GM23338 (cell line): ENCODE measurements around the gene RSPO3. TPM values are rescaled to one million over a fixed set of nuclear protein-coding genes. Genes with fewer than 3 reads are reported as not detected.

Experiments
- ATAC-seq: fragments of 200-7000 bp; cut with Tn5 transposase; 3 replicates; pipeline ENCODE4 v1.9.1; 2020
- DNase-seq: peaks from one replicate; pipeline ENCODE4 v3.0.0-alpha.2; 2015; ENCODE audit warnings: low spot score
- H2AFZ ChIP-seq: fragments of 200-600 bp; sonication (generic); 2 replicates; pipeline ENCODE4 v1.8.0; 2016; ENCODE audit warnings: antibody characterized with exemption, mild to moderate bottlenecking, moderate library complexity
- H3F3A ChIP-seq: fragments of 200-600 bp; sonication (generic); replicated peaks from 2 replicates; pipeline ENCODE4 v1.8.0; 2017; ENCODE audit warnings: antibody characterized with exemption, mixed run types, low read depth
- H3K27ac ChIP-seq: fragments of 200-600 bp; sonication (generic); 2 replicates; pipeline ENCODE4 v1.6.1; 2016; ENCODE audit warnings: low read depth
- H3K27me3 ChIP-seq: fragments of 200-600 bp; sonication (generic); 2 replicates; pipeline ENCODE4 v1.8.0; 2016; ENCODE audit warnings: mild to moderate bottlenecking, mixed run types, moderate library complexity; ENCODE audit not compliant: insufficient read depth
- H3K36me3 ChIP-seq: fragments of 200-600 bp; sonication (generic); 2 replicates; pipeline ENCODE4 v1.8.0; 2016; ENCODE audit warnings: mild to moderate bottlenecking; ENCODE audit not compliant: insufficient read depth
- H3K4me1 ChIP-seq: fragments of 200-600 bp; sonication (generic); 2 replicates; pipeline ENCODE4 v1.8.0; 2016; ENCODE audit warnings: mild to moderate bottlenecking, moderate library complexity; ENCODE audit not compliant: insufficient read depth
- H3K4me2 ChIP-seq: fragments of 200-600 bp; sonication (generic); 2 replicates; pipeline ENCODE4 v1.7.1; 2017; ENCODE audit warnings: mixed run types
- H3K4me3 ChIP-seq: fragments of 200-600 bp; sonication (generic); 2 replicates; pipeline ENCODE4 v1.6.1; 2016; ENCODE audit warnings: mixed run types
- H3K79me2 ChIP-seq: fragments of 200-600 bp; sonication (generic); replicated peaks from 2 replicates; pipeline ENCODE4 v1.8.0; 2017; ENCODE audit warnings: mild to moderate bottlenecking; ENCODE audit not compliant: insufficient read depth
- H3K9me2 ChIP-seq: fragments of 200-600 bp; sonication (generic); 2 replicates; pipeline ENCODE4 v1.8.0; 2017; ENCODE audit not compliant: insufficient read depth
- H4K20me1 ChIP-seq: fragments of 200-600 bp; sonication (generic); replicated peaks from 2 replicates; pipeline ENCODE4 v1.8.0; 2017; ENCODE audit warnings: mild to moderate bottlenecking; ENCODE audit not compliant: insufficient read depth
- H3K27ac Mint-ChIP-seq: 2 replicates; pipeline ENCODE4 v1.8.0; 2020; ENCODE audit warnings: inconsistent platforms, mild to moderate bottlenecking, moderate library complexity, mixed read lengths
- H3K27me3 Mint-ChIP-seq: 3 replicates; pipeline ENCODE4 v1.8.0; 2022; ENCODE audit warnings: low read depth, mild to moderate bottlenecking, moderate library complexity, mixed read lengths, inconsistent platforms; ENCODE audit not compliant: insufficient read depth, poor library complexity
- H3K36me3 Mint-ChIP-seq: 3 replicates; pipeline ENCODE4 v1.8.0; 2021; ENCODE audit warnings: low read depth, mild to moderate bottlenecking, inconsistent platforms, moderate library complexity, mixed read lengths
- H3K4me1 Mint-ChIP-seq: 3 replicates; pipeline ENCODE4 v1.8.0; 2020; ENCODE audit warnings: mild to moderate bottlenecking, inconsistent platforms, mixed read lengths
- H3K4me3 Mint-ChIP-seq: 3 replicates; pipeline ENCODE4 v1.8.0; 2021; ENCODE audit warnings: moderate library complexity, mild to moderate bottlenecking, inconsistent platforms, mixed read lengths
- H3K9me3 Mint-ChIP-seq: 3 replicates; pipeline ENCODE4 v1.8.0; 2020; ENCODE audit warnings: moderate library complexity, mild to moderate bottlenecking, inconsistent platforms, mixed read lengths
- CREB1 ChIP-seq: fragments of 250-450 bp; sonication (Bioruptor Pico); IDR thresholded peaks from 2 replicates; pipeline ENCODE4 v1.5.0; 2020; ENCODE audit warnings: low read depth, mild to moderate bottlenecking, moderate library complexity
- JUNB ChIP-seq: IDR thresholded peaks from one replicate; pipeline ENCODE4 v1.6.1; 2016; ENCODE audit warnings: antibody characterized with exemption; ENCODE audit not compliant: unreplicated experiment
- NANOG ChIP-seq: IDR thresholded peaks from 2 replicates; pipeline ENCODE4 v1.6.1; 2016; ENCODE audit warnings: antibody characterized with exemption, borderline replicate concordance
- ZNF331 ChIP-seq: fragments of 250-450 bp; sonication (Bioruptor Pico); IDR thresholded peaks from 2 replicates; pipeline ENCODE4 v1.5.0; 2020; ENCODE audit warnings: low read depth, mild to moderate bottlenecking, moderate library complexity
- polyA plus RNA-seq: library from polyadenylated mRNA; unstranded; fragments of >200 nt; fragmentation: Nextera tagmentation; extraction: Ambion mirVana; gene quantifications from 2 replicates; pipeline ENCODE4 v1.2.1, GENCODE V29; 2016
- total RNA-seq: library from RNA; depleted of rRNA; stranded (reverse); fragments of >200 nt; shearing (Covaris generic); gene quantifications from 2 replicates; pipeline ENCODE4 v1.2.3, GENCODE V29; 2014
- TF ChIP-seq, protein P1 (sequence below): fragments of 250-450 bp; sonication (Bioruptor Pico); IDR thresholded peaks from 2 replicates; pipeline ENCODE4 v1.5.0; 2020; ENCODE audit warnings: mild to moderate bottlenecking, moderate library complexity
- TF ChIP-seq, protein P2 (sequence below), 2 experiments: fragments of 200-600 bp in 1 of 2; sonication (generic) in 1 of 2; conservative IDR thresholded peaks; 2 replicates each; pipeline versions ENCODE4 v1.5.1 to v1.6.1; 2016 to 2017; ENCODE audit warnings: antibody characterized with exemption in 2 of 2, low read depth in 2 of 2, mild to moderate bottlenecking in 2 of 2, moderate library complexity in 1 of 2
- TF ChIP-seq, protein P3 (sequence below): IDR thresholded peaks from 2 replicates; pipeline ENCODE4 v1.6.1; 2016; ENCODE audit warnings: antibody characterized with exemption

The RSPO3 gene
- total and polyA plus RNA-seq, 2 experiments from 2014 or later = not detected

DNA sequence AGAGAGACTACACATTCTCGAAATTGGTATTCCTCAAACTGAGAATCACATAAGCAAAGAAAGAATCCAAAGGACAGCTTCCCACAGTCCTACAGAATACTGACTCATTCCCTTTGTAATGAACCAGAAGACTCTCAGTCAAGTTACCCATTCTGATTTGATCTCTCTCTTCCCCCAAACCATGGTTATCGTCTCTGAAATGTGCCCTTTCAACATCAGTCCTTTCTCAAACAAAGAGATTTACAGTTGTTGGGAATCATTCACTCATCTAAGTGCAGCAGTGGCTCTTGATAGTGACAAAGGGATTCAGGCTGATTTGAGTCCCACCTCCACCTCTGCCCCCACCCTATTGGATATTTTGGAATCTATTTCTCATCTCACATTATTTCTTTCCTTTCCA lies 15.0 kb upstream of the RSPO3 start:
- Histone ChIP-seq H3F3A (no peaks in the 10 kb centered on the region), H3K4me1 (no peaks in the 10 kb centered on the region), H3K27me3 (no peaks in the 10 kb centered on the region), H3K79me2 (no peaks in the 10 kb centered on the region), H3K4me3 (no peak overlapping the region), H3K27ac (no peak overlapping the region), H2AFZ (peak overlapping the region; percentile 81; the same call in 1 of the 2 replicates), H3K4me2 (no peak overlapping the region), H3K36me3 (no peaks in the 10 kb centered on the region), H3K9me2 (no peaks in the 10 kb centered on the region), H4K20me1 (no peaks in the 10 kb centered on the region)
- DNase-seq (no peak), ATAC-seq (no peak)
- H3K9me3 Mint-ChIP-seq = no peaks in the 10 kb centered on the region
- H3K36me3 Mint-ChIP-seq = no peaks in the 10 kb centered on the region
- H3K4me3 Mint-ChIP-seq = no peak overlapping the region
- TF ChIP-seq, protein P1, sequence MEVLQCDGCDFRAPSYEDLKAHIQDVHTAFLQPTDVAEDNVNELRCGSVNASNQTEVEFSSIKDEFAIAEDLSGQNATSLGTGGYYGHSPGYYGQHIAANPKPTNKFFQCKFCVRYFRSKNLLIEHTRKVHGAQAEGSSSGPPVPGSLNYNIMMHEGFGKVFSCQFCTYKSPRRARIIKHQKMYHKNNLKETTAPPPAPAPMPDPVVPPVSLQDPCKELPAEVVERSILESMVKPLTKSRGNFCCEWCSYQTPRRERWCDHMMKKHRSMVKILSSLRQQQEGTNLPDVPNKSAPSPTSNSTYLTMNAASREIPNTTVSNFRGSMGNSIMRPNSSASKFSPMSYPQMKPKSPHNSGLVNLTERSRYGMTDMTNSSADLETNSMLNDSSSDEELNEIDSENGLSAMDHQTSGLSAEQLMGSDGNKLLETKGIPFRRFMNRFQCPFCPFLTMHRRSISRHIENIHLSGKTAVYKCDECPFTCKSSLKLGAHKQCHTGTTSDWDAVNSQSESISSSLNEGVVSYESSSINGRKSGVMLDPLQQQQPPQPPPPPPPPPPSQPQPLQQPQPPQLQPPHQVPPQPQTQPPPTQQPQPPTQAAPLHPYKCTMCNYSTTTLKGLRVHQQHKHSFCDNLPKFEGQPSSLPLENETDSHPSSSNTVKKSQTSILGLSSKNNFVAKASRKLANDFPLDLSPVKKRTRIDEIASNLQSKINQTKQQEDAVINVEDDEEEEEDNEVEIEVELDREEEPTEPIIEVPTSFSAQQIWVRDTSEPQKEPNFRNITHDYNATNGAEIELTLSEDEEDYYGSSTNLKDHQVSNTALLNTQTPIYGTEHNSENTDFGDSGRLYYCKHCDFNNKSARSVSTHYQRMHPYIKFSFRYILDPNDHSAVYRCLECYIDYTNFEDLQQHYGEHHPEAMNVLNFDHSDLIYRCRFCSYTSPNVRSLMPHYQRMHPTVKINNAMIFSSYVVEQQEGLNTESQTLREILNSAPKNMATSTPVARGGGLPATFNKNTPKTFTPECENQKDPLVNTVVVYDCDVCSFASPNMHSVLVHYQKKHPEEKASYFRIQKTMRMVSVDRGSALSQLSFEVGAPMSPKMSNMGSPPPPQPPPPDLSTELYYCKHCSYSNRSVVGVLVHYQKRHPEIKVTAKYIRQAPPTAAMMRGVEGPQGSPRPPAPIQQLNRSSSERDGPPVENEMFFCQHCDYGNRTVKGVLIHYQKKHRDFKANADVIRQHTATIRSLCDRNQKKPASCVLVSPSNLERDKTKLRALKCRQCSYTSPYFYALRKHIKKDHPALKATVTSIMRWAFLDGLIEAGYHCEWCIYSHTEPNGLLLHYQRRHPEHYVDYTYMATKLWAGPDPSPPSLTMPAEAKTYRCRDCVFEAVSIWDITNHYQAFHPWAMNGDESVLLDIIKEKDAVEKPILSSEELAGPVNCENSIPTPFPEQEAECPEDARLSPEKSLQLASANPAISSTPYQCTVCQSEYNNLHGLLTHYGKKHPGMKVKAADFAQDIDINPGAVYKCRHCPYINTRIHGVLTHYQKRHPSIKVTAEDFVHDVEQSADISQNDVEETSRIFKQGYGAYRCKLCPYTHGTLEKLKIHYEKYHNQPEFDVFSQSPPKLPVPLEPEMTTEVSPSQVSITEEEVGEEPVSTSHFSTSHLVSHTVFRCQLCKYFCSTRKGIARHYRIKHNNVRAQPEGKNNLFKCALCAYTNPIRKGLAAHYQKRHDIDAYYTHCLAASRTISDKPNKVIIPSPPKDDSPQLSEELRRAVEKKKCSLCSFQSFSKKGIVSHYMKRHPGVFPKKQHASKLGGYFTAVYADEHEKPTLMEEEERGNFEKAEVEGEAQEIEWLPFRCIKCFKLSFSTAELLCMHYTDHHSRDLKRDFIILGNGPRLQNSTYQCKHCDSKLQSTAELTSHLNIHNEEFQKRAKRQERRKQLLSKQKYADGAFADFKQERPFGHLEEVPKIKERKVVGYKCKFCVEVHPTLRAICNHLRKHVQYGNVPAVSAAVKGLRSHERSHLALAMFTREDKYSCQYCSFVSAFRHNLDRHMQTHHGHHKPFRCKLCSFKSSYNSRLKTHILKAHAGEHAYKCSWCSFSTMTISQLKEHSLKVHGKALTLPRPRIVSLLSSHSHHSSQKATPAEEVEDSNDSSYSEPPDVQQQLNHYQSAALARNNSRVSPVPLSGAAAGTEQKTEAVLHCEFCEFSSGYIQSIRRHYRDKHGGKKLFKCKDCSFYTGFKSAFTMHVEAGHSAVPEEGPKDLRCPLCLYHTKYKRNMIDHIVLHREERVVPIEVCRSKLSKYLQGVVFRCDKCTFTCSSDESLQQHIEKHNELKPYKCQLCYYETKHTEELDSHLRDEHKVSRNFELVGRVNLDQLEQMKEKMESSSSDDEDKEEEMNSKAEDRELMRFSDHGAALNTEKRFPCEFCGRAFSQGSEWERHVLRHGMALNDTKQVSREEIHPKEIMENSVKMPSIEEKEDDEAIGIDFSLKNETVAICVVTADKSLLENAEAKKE (CRISPR knock-in tag) = no peak
- TF ChIP-seq JUNB = no peak
- TF ChIP-seq, protein P2, sequence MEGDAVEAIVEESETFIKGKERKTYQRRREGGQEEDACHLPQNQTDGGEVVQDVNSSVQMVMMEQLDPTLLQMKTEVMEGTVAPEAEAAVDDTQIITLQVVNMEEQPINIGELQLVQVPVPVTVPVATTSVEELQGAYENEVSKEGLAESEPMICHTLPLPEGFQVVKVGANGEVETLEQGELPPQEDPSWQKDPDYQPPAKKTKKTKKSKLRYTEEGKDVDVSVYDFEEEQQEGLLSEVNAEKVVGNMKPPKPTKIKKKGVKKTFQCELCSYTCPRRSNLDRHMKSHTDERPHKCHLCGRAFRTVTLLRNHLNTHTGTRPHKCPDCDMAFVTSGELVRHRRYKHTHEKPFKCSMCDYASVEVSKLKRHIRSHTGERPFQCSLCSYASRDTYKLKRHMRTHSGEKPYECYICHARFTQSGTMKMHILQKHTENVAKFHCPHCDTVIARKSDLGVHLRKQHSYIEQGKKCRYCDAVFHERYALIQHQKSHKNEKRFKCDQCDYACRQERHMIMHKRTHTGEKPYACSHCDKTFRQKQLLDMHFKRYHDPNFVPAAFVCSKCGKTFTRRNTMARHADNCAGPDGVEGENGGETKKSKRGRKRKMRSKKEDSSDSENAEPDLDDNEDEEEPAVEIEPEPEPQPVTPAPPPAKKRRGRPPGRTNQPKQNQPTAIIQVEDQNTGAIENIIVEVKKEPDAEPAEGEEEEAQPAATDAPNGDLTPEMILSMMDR (conservative IDR thresholded peaks at IDR 0.05; ENCODE audit: low read depth in 2 of 2) = no peak
- no peak for TF ChIP-seq ZNF331 (CRISPR knock-in tag)
- TF ChIP-seq NANOG = no peak
- TF ChIP-seq CREB1 (CRISPR knock-in tag) = no peak
- TF ChIP-seq, protein P3, sequence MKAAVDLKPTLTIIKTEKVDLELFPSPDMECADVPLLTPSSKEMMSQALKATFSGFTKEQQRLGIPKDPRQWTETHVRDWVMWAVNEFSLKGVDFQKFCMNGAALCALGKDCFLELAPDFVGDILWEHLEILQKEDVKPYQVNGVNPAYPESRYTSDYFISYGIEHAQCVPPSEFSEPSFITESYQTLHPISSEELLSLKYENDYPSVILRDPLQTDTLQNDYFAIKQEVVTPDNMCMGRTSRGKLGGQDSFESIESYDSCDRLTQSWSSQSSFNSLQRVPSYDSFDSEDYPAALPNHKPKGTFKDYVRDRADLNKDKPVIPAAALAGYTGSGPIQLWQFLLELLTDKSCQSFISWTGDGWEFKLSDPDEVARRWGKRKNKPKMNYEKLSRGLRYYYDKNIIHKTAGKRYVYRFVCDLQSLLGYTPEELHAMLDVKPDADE = no peak
- H3K27me3 Mint-ChIP-seq = no peaks in the 10 kb centered on the region
- no peak overlapping the region for H3K27ac Mint-ChIP-seq
- H3K4me1 Mint-ChIP-seq = no peaks in the 10 kb centered on the region; the same call in 2 of the 3 replicates
